IMR-90 (cell line): ENCODE measurements around the gene DPPA4. TPM values are rescaled to one million over a fixed set of nuclear protein-coding genes. Genes with fewer than 3 reads are reported as not detected.

Source experiments
- ATAC-seq: fragments of 200-7000 bp; cut with Tn5 transposase; 2 replicates; pipeline ENCODE4 v1.9.1; 2020; ENCODE audit warnings: low read depth, mild to moderate bottlenecking, moderate library complexity
- BruUV-seq: library from RNA; stranded (reverse); fragments of 400-500 nt; replicated peaks from 2 replicates; lab custom pipeline; 2021; lab: Mats Ljungman, UMichigan
- CTCF ChIA-PET: fragments of 300-600 bp; formaldehyde crosslinking; extraction: SDS; loops from one replicate; lab custom pipeline; 2021; ENCODE audit warnings: antibody characterized with exemption; lab: Yijun Ruan, JAX
- POLR2A ChIA-PET: fragments of 300-600 bp; sonication (Branson Sonifier 250); formaldehyde crosslinking; loops from one replicate; lab custom pipeline; 2022; ENCODE audit warnings: antibody characterized with exemption; ENCODE audit not compliant: unreplicated experiment; lab: Charles Lee
- DNase-seq: peaks from one replicate; pipeline ENCODE4 v3.0.0; 2013
- H2AFZ ChIP-seq: replicated peaks from 2 replicates; pipeline ENCODE3; 2013; ENCODE audit warnings: low read length, mild to moderate bottlenecking; ENCODE audit not compliant: poor library complexity
- H2AK5ac ChIP-seq: 2 replicates; pipeline ENCODE4 v1.6.1; 2013; ENCODE audit warnings: low read depth, low read length, inconsistent platforms
- H2AK9ac ChIP-seq: replicated peaks from 2 replicates; pipeline ENCODE3; 2013; ENCODE audit warnings: mild to moderate bottlenecking, low read depth, low read length, moderate library complexity; ENCODE audit not compliant: poor library complexity
- H2BK120ac ChIP-seq: 2 replicates; pipeline ENCODE4 v1.6.1; 2013; ENCODE audit warnings: low read depth, low read length, inconsistent platforms
- H2BK15ac ChIP-seq: 3 replicates; pipeline ENCODE4 v1.6.1; 2013; ENCODE audit warnings: low read depth, low read length, inconsistent platforms
- H2BK20ac ChIP-seq: 2 replicates; pipeline ENCODE4 v1.6.1; 2013; ENCODE audit warnings: low read depth, mild to moderate bottlenecking, inconsistent platforms, low read length, moderate library complexity
- H2BK5ac ChIP-seq: 2 replicates; pipeline ENCODE4 v1.6.1; 2013; ENCODE audit warnings: mild to moderate bottlenecking, low read depth, low read length, inconsistent platforms; ENCODE audit not compliant: poor library complexity, severe bottlenecking
- H3K14ac ChIP-seq: replicated peaks from 2 replicates; pipeline ENCODE4 v1.6.1; 2013; ENCODE audit warnings: low read depth, low read length, inconsistent platforms
- H3K18ac ChIP-seq: 2 replicates; pipeline ENCODE4 v1.6.1; 2013; ENCODE audit warnings: low read depth, low read length, control low read depth
- H3K23ac ChIP-seq: 2 replicates; pipeline ENCODE4 v1.6.1; 2013; ENCODE audit warnings: low read depth, low read length, inconsistent platforms
- H3K27ac ChIP-seq: 2 replicates; pipeline ENCODE4 v1.5.1; 2013; ENCODE audit warnings: mild to moderate bottlenecking, control low read depth, low read length; ENCODE audit not compliant: insufficient read depth
- H3K27me3 ChIP-seq: 2 replicates; pipeline ENCODE4 v1.6.1; 2013; ENCODE audit warnings: low read length; ENCODE audit not compliant: control insufficient read depth, insufficient read depth
- H3K36me3 ChIP-seq: 2 replicates; pipeline ENCODE4 v1.6.1; 2013; ENCODE audit warnings: low read length, mixed read lengths; ENCODE audit not compliant: control insufficient read depth, insufficient read depth
- H3K4ac ChIP-seq: 2 replicates; pipeline ENCODE4 v1.6.1; 2013; ENCODE audit warnings: low read depth, low read length, inconsistent platforms
- H3K4me1 ChIP-seq: 2 replicates; pipeline ENCODE4 v1.6.1; 2013; ENCODE audit warnings: low read length, mixed read lengths; ENCODE audit not compliant: control insufficient read depth, insufficient read depth
- H3K4me2 ChIP-seq: 2 replicates; pipeline ENCODE4 v1.6.1; 2013; ENCODE audit warnings: low read depth, mild to moderate bottlenecking, control low read depth, low read length, moderate library complexity
- H3K4me3 ChIP-seq: 2 replicates; pipeline ENCODE4 v1.5.1; 2013; ENCODE audit warnings: low read depth, mild to moderate bottlenecking, control low read depth, low read length, moderate library complexity; ENCODE audit not compliant: insufficient read depth
- H3K56ac ChIP-seq: 2 replicates; pipeline ENCODE4 v1.6.1; 2013; ENCODE audit warnings: low read length, inconsistent platforms; ENCODE audit not compliant: insufficient read depth; ENCODE audit errors: extremely low read depth
- H3K79me1 ChIP-seq, 2 experiments: 2 replicates each; pipeline ENCODE4 v1.6.1; 2013; ENCODE audit warnings: low read length in 2 of 2, inconsistent platforms in 1 of 2, low read depth in 1 of 2
- H3K9ac ChIP-seq: 2 replicates; pipeline ENCODE4 v1.6.1; 2013; ENCODE audit warnings: low read depth, low read length, control low read depth
- H3K9me1 ChIP-seq: 2 replicates; pipeline ENCODE4 v1.6.1; 2013; ENCODE audit warnings: low read length, inconsistent platforms; ENCODE audit not compliant: insufficient read depth
- H3K9me3 ChIP-seq: 2 replicates; pipeline ENCODE4 v1.6.1; 2013; ENCODE audit warnings: low read length; ENCODE audit not compliant: control insufficient read depth, insufficient read depth
- H4K20me1 ChIP-seq: 2 replicates; pipeline ENCODE4 v1.6.1; 2013; ENCODE audit warnings: low read length, inconsistent platforms; ENCODE audit not compliant: insufficient read depth
- H4K5ac ChIP-seq: 2 replicates; pipeline ENCODE4 v1.6.1; 2013; ENCODE audit warnings: mild to moderate bottlenecking, low read depth, low read length, control low read depth
- H4K8ac ChIP-seq, 2 experiments: 2 replicates each; pipeline ENCODE4 v1.6.1; 2013; ENCODE audit warnings: low read depth in 2 of 2, low read length in 2 of 2, control low read depth in 1 of 2, inconsistent platforms in 1 of 2
- H4K91ac ChIP-seq: 2 replicates; pipeline ENCODE4 v1.6.1; 2013; ENCODE audit warnings: low read depth, low read length, inconsistent platforms; ENCODE audit not compliant: insufficient read depth
- FOS ChIP-seq: fragments of 150-350 bp; IDR thresholded peaks from 2 replicates; pipeline ENCODE4 v1.6.1; 2016; ENCODE audit warnings: low read depth, low read length
- MXI1 ChIP-seq: IDR thresholded peaks from 2 replicates; pipeline ENCODE4 v1.6.1; 2012; ENCODE audit warnings: low read depth, mild to moderate bottlenecking, low read length, moderate library complexity, borderline replicate concordance
- RCOR1 ChIP-seq: IDR thresholded peaks from 2 replicates; pipeline ENCODE4 v1.6.1; 2012; ENCODE audit warnings: mild to moderate bottlenecking, low read length, improper control_type of control experiment; ENCODE audit not compliant: insufficient replicate concordance
- WGBS, 2 experiments: methylation state at CpG; one replicate each; pipeline versions ENCODE4 v1.1.5 to v1.1.7; 2013; ENCODE audit warnings: missing lambda C conversion rate in 2 of 2; ENCODE audit not compliant: insufficient read length in 1 of 2; ENCODE audit errors: extremely low coverage in 2 of 2; 5-methylcytosine and 5-hydroxymethylcytosine counted together
- dilution Hi-C: fragments of 300-500 bp; cut with HindIII; formaldehyde crosslinking; loops from one replicate; pipeline ENCODE4 v1.14.3; 2018; ENCODE audit warnings: low sequenced_read_pairs; ENCODE audit not compliant: unreplicated experiment
- in situ Hi-C: fragments of 300-500 bp; cut with MboI; formaldehyde crosslinking; loops from 3 replicates; pipeline ENCODE4 v1.14.3; 2019; ENCODE audit warnings: low sequenced_read_pairs, inconsistent platforms, mixed read lengths
- intact Hi-C: fragments of 100-400 bp; cut with micrococcal nuclease; formaldehyde crosslinking; loops from 2 replicates; pipeline ENCODE4 v1.10.0; 2022
- polyA plus RNA-seq, 3 experiments: library from polyadenylated mRNA; depleted of rRNA; stranded (reverse); fragments of >200 nt; gene quantifications; 2 replicates each; pipeline ENCODE4 v1.2.3, GENCODE V29; 2012; ENCODE audit warnings: low replicate concordance in 1 of 3
- total RNA-seq: library from RNA; depleted of rRNA; stranded (reverse); fragments of >200 nt; gene quantifications from 2 replicates; pipeline ENCODE4 v1.2.3, GENCODE V29; 2012

Gene DPPA4
- total and polyA plus RNA-seq, 2 of the 4 experiments (the other 2 are of a cell fraction) = 0.02 TPM; not detected in 1

DNA sequence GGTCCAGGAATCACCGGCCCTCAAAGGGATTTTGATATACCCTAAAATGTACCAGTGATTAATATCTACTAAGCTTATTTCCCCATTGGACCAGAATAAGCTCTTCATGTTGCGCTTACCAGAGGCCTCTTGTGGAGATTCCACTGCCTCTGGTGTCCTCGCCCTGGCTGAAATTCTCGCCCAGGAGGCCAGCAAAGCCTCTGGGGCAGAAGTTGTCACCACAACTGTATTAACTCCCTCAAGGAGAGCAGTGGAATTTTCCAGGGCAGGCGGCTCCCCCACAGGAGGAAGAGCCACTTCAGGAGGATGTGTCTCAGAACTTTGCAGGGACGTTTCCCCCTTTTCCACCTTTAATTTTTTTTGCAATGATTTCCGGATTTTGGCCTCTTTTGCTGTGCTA is 6.9 kb downstream of the DPPA4 start:
- no peaks in the 10 kb centered on the region for H4K20me1 ChIP-seq
- H3K23ac ChIP-seq = no peak overlapping the region
- H4K91ac ChIP-seq = no peak overlapping the region
- H3K18ac ChIP-seq = no peak overlapping the region
- no peak overlapping the region for H2BK20ac ChIP-seq
- H3K4me2 ChIP-seq = no peak overlapping the region
- no peak overlapping the region for H3K27ac ChIP-seq
- no peak overlapping the region for H2BK15ac ChIP-seq
- no peak overlapping the region for H2AK9ac ChIP-seq
- dilution Hi-C loops = no loop called here
- no peak for DNase-seq
- no peak overlapping the region for H3K56ac ChIP-seq
- intact Hi-C loops = no loop called here
- H2AFZ ChIP-seq = no peak overlapping the region
- no TSS peak for BruUV-seq
- H3K4me1 ChIP-seq = no peaks in the 10 kb centered on the region
- no peak overlapping the region for H4K8ac ChIP-seq
- peaks cover 3% of the 10 kb centered on the region; the same call in 1 of the 2 replicates for H3K9me3 ChIP-seq
- H4K5ac ChIP-seq = no peak overlapping the region
- no peak overlapping the region for H3K9ac ChIP-seq
- H3K79me1 ChIP-seq = no peaks in the 10 kb centered on the region
- no peak overlapping the region for H3K14ac ChIP-seq
- H3K36me3 ChIP-seq = no peaks in the 10 kb centered on the region
- H3K4ac ChIP-seq = no peak overlapping the region
- in situ Hi-C loops = no loop called here
- H3K27me3 ChIP-seq = no peaks in the 10 kb centered on the region
- WGBS, 2 experiments = no CpG with 5 or more reads among the region's 7 CpGs
- POLR2A ChIA-PET = no interaction called here
- TF ChIP-seq FOS = no peak
- no peak for TF ChIP-seq RCOR1
- no peak for TF ChIP-seq MXI1
- H2AK5ac ChIP-seq = no peak overlapping the region
- no peak overlapping the region for H3K4me3 ChIP-seq
- H2BK5ac ChIP-seq = no peak overlapping the region
- H3K9me1 ChIP-seq = no peaks in the 10 kb centered on the region
- ATAC-seq = no peak
- no peak overlapping the region for H2BK120ac ChIP-seq
- CTCF ChIA-PET = interaction anchor here (1.1 kb wide), 1 partner anchor 28 kb away, joined by 3 read pairs; no protein-coding TSS in a partner anchor
